Ectodermal cell (in vitro differentiated cells): ENCODE data around the gene VCX3B.
"Not testable (repeated sequence)": the region's sequence is repeated elsewhere in the genome, so short reads cannot be mapped to it uniquely, and the experiment has no call there.

Experiments used
- H3K27ac ChIP-seq: 2 replicates; pipeline ENCODE4 v1.7.0; 2013; ENCODE audit warnings: mild to moderate bottlenecking, low read depth, low read length; ENCODE audit not compliant: insufficient read depth, poor library complexity, severe bottlenecking
- H3K27me3 ChIP-seq: 2 replicates; pipeline ENCODE4 v1.7.0; 2013; ENCODE audit warnings: mild to moderate bottlenecking, low read length; ENCODE audit not compliant: insufficient read depth, control insufficient read depth, poor library complexity, severe bottlenecking
- H3K36me3 ChIP-seq: one replicate; pipeline ENCODE4 v1.7.0; 2013; ENCODE audit warnings: low read length; ENCODE audit not compliant: control insufficient read depth, insufficient read depth
- H3K4me1 ChIP-seq: one replicate; pipeline ENCODE4 v1.7.0; 2013; ENCODE audit warnings: low read length; ENCODE audit not compliant: control insufficient read depth, insufficient read depth
- H3K4me3 ChIP-seq: 2 replicates; pipeline ENCODE4 v1.7.0; 2013; ENCODE audit warnings: low read depth, low read length, control low read depth; ENCODE audit not compliant: insufficient read depth
- H3K9me3 ChIP-seq: 2 replicates; pipeline ENCODE4 v1.7.0; 2013; ENCODE audit warnings: mild to moderate bottlenecking, low read length, moderate library complexity; ENCODE audit not compliant: control insufficient read depth
- WGBS, 2 experiments: methylation state at CpG; one replicate each; pipeline ENCODE4 v1.1.7; 2013; ENCODE audit warnings: missing lambda C conversion rate in 2 of 2; 5-methylcytosine and 5-hydroxymethylcytosine counted together

The VCX3B gene

DNA sequence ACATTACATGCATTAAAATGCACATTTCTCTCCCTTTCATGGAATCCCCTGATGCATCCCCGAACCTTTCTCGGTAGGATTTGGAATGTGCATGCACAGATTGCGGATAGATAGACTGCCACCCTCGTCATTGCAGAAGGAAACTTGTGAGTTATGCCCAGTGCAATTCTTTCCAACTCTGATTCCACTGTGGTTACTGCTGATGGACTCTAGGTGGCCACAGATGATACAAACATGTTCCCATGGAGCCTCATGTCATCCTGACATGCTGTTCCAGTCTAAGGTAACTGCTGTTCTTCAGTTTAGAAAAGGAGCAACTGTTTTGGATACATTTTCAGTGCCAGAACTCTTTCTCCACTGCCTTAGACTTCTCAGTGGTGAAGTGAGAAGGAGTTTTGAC, 9.1 kb upstream of the VCX3B start:
- Histone ChIP-seq H3K4me1 (no peaks in the 10 kb centered on the region), H3K27ac (no peak overlapping the region), H3K9me3 (no peaks in the 10 kb centered on the region), H3K27me3 (no peaks in the 10 kb centered on the region), H3K36me3 (no peaks in the 10 kb centered on the region), H3K4me3 (no peak overlapping the region)
- 92 to 96% methylated on average over 4 of the region's 4 CpGs for WGBS, 2 experiments

DNA sequence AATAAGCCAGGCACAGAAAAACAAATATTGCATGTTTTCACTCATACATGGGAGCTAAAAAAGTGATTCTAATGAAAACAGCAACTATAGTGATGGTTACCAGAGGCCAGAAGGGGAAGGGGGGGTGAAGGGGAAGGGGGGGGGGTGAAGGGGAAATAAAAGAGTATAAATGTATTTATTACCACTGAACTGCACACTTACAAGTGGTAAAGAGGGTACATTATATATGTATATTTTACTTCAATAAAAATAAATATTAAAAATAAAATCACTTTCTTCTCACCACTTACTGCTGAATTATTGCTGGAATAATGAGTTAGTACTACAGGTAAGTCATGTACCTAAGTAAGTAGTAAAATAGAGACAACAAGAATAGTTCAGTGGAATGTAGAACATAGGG, 2.1 kb upstream of the VCX3B start:
- Histone ChIP-seq H3K4me3 (no peak overlapping the region), H3K9me3 (no peaks in the 10 kb centered on the region), H3K36me3 (no peaks in the 10 kb centered on the region), H3K27me3 (no peaks in the 10 kb centered on the region), H3K4me1 (no peaks in the 10 kb centered on the region), H3K27ac (no peak overlapping the region)

DNA sequence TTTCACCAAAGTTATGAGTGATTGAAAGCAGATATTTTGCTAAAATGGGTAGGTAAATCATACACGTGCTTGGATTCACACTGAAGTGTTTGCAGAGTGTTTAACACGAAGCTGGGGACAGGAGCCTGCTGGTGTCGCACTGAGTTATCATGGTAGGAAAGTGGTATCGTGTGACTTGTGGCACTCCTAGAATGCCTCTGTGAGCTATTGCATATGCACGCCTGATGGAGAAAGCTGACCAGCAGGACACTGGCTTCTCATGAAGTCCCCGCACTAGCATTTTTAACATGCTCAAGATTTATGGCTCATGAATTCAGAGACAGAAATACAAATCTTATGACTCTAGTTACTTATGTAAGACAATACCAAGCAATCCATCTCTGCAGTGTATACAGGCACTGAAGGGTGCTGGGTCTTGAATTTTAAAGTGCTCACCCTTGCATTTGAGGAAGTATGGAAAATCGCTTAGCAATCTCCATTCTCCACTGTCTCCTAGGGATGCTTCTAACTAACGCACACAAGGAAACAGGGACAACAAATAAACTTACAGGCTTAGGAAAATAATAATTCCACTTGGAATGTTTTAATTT, 19.8 kb downstream of the VCX3B start:
- H3K9me3 ChIP-seq = no peaks in the 10 kb centered on the region
- no peaks in the 10 kb centered on the region for H3K36me3 ChIP-seq
- H3K27me3 ChIP-seq = no peaks in the 10 kb centered on the region
- 84 to 88% methylated on average over 6 to 8 of the region's 8 CpGs for WGBS, 2 experiments
- H3K27ac ChIP-seq = no peak overlapping the region
- no peak overlapping the region for H3K4me3 ChIP-seq
- H3K4me1 ChIP-seq = no peaks in the 10 kb centered on the region

DNA sequence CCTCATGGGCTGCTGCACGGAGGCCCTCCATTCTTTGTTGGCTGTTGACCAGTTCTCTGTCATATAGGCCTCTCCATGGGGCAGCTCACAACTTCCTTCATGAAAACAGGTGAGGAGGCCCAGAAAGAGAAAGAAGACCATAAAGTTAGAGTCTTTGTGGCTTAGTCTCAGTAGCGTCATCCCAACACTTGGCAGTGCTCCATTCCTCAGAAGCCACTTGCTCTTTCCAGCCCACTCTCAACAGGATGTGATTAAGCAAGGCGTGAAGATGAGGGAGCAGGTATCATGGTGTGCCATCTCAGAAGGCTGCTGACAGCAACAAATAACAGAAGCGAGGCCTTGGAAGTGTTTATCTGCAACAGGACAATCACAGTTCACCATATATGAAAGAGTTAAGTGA, 30.4 kb downstream of the VCX3B start:
- not testable (repeated sequence) for H3K9me3 ChIP-seq
- WGBS, 2 experiments = 95 to 96% methylated on average over 3 to 4 of the region's 4 CpGs

DNA sequence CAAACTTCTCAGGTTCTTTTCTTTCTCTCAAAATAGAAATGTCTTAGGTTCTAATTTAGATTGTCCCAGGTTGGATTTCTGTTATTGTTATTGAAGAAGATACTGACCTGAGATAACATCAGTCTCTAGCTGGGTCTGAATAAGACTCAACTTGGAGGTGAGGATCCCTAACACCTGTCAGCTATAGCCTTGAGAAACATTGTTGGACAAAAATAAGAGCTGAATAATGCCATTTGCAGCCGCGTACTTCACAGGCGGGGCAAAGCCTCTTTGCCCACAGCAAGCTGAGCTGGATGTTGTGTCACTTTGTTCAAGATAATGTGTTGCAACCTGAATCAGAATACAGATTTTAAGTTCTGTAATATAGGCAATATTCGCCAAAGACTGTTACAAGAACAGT, 35.6 kb downstream of the VCX3B start:
- H3K36me3 ChIP-seq = no peaks in the 10 kb centered on the region
- no peaks in the 10 kb centered on the region for H3K4me1 ChIP-seq
- no peak overlapping the region for H3K4me3 ChIP-seq
- WGBS, 2 experiments = 98 to 99% methylated on average over 3 of the region's 4 CpGs
- no peaks in the 10 kb centered on the region for H3K9me3 ChIP-seq
- no peaks in the 10 kb centered on the region for H3K27me3 ChIP-seq
- no peak overlapping the region for H3K27ac ChIP-seq

More for the DNA sequence above, 30.4 kb downstream of the VCX3B start:
- H3K36me3 ChIP-seq, H3K27me3 ChIP-seq, H3K27ac ChIP-seq, H3K4me3 ChIP-seq, H3K4me1 ChIP-seq: not testable (repeated sequence)

DNA sequence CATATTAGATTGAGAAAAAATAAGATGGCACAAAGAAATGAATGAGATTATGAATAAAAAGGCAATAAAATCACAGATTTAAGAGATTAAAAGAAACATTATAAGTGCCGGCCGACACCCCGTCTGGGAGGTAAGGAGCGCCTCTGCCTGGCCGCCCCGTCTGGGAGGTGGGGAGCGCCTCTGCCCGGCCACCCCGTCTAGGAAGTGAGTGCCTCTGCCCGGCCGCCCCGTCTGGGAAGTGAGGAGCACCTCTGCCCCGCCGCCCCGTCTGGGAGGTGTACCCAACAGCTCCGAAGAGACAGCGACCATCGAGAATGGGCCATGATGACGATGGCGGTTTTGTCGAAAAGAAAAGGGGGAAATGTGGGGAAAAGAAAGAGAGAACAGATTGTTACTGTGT, 37.5 kb downstream of the VCX3B start:
- not testable (repeated sequence) for H3K4me3 ChIP-seq, H3K27me3 ChIP-seq, H3K36me3 ChIP-seq, H3K4me1 ChIP-seq, H3K27ac ChIP-seq, H3K9me3 ChIP-seq
- 96 to 97% methylated on average over 21 of the region's 21 CpGs for WGBS, 2 experiments

DNA sequence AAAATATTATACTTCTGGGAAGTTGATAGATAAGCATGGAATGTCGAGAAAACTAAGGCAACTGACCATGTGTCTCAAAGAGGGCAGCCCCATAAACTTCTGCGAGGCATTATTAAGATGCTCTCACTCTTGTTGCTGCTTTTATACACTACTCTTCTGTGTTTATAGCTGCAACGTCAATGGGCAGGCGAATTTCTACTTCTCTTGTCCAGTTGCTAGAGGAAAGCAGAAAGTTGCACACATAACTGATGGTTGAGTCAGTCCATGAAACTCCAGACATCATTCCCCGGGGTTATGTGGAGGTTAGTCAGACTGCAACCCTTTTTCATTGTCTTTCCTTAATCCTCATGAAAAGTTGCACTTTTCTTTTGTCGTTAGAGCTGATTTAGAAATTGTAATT, 39.8 kb downstream of the VCX3B start:
- no peaks in the 10 kb centered on the region for H3K27me3 ChIP-seq
- no peak overlapping the region for H3K27ac ChIP-seq
- H3K9me3 ChIP-seq = no peaks in the 10 kb centered on the region
- no peaks in the 10 kb centered on the region for H3K4me1 ChIP-seq
- no peaks in the 10 kb centered on the region for H3K36me3 ChIP-seq
- H3K4me3 ChIP-seq = no peak overlapping the region
- 95 to 98% methylated on average over 5 of the region's 6 CpGs for WGBS, 2 experiments
